IMR-90 (cell line): ENCODE results near the gene SGMS1.

Source experiments
- CEBPB ChIP-seq: IDR thresholded peaks from 2 replicates; pipeline ENCODE4 v1.6.1; 2012; ENCODE audit warnings: low read depth, low read length, improper control_type of control experiment
- MAFK ChIP-seq: IDR thresholded peaks from 2 replicates; pipeline ENCODE4 v1.6.1; 2012; ENCODE audit warnings: low read depth, low read length, improper control_type of control experiment
- POLR2A ChIP-seq: IDR thresholded peaks from 2 replicates; pipeline ENCODE4 v1.6.1; 2012; ENCODE audit warnings: mild to moderate bottlenecking, low read depth, low read length
- SMC3 ChIP-seq: fragments of 150-350 bp; IDR thresholded peaks from 2 replicates; pipeline ENCODE4 v1.6.1; 2016; ENCODE audit warnings: low read depth, mild to moderate bottlenecking, antibody characterized with exemption, low read length, moderate library complexity
- TF ChIP-seq, protein P1 (sequence below): conservative IDR thresholded peaks from 2 replicates; pipeline ENCODE4 v1.5.1; 2012; ENCODE audit warnings: mild to moderate bottlenecking, low read depth, low read length, improper control_type of control experiment

DNA sequence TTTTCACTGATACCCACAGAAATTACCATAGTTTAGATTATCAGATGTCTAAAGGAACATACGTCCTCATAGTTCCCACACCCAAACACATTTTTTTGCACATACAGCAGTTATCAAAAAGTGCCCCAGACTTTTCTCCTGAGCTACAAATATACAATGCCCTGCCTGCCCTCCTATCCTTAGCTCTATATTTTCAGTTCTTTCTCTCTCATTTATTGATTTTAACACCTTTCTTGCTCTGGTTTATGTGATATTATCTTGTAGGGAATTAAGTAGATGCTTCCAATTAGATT lies 25.1 kb upstream of the SGMS1 start:
- TF ChIP-seq, protein P1, sequence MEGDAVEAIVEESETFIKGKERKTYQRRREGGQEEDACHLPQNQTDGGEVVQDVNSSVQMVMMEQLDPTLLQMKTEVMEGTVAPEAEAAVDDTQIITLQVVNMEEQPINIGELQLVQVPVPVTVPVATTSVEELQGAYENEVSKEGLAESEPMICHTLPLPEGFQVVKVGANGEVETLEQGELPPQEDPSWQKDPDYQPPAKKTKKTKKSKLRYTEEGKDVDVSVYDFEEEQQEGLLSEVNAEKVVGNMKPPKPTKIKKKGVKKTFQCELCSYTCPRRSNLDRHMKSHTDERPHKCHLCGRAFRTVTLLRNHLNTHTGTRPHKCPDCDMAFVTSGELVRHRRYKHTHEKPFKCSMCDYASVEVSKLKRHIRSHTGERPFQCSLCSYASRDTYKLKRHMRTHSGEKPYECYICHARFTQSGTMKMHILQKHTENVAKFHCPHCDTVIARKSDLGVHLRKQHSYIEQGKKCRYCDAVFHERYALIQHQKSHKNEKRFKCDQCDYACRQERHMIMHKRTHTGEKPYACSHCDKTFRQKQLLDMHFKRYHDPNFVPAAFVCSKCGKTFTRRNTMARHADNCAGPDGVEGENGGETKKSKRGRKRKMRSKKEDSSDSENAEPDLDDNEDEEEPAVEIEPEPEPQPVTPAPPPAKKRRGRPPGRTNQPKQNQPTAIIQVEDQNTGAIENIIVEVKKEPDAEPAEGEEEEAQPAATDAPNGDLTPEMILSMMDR = no peak
- TF ChIP-seq CEBPB (no peak), SMC3 (no peak), MAFK (peak; percentile 36; the same call in 1 of the 2 replicates), POLR2A (no peak)
